GM23338 (cell line): Measurements from ENCODE around the gene SNAP47. TPM values are rescaled to one million over a fixed set of nuclear protein-coding genes. Genes with fewer than 3 reads are reported as not detected.

Source experiments
- ATAC-seq: fragments of 200-7000 bp; cut with Tn5 transposase; 3 replicates; pipeline ENCODE4 v1.9.1; 2020
- DNase-seq: peaks from one replicate; pipeline ENCODE4 v3.0.0-alpha.2; 2015; ENCODE audit warnings: low spot score
- H2AFZ ChIP-seq: fragments of 200-600 bp; sonication (generic); 2 replicates; pipeline ENCODE4 v1.8.0; 2016; ENCODE audit warnings: antibody characterized with exemption, mild to moderate bottlenecking, moderate library complexity
- H3F3A ChIP-seq: fragments of 200-600 bp; sonication (generic); replicated peaks from 2 replicates; pipeline ENCODE4 v1.8.0; 2017; ENCODE audit warnings: antibody characterized with exemption, mixed run types, low read depth
- H3K27ac ChIP-seq: fragments of 200-600 bp; sonication (generic); 2 replicates; pipeline ENCODE4 v1.6.1; 2016; ENCODE audit warnings: low read depth
- H3K27me3 ChIP-seq: fragments of 200-600 bp; sonication (generic); 2 replicates; pipeline ENCODE4 v1.8.0; 2016; ENCODE audit warnings: mild to moderate bottlenecking, mixed run types, moderate library complexity; ENCODE audit not compliant: insufficient read depth
- H3K36me3 ChIP-seq: fragments of 200-600 bp; sonication (generic); 2 replicates; pipeline ENCODE4 v1.8.0; 2016; ENCODE audit warnings: mild to moderate bottlenecking; ENCODE audit not compliant: insufficient read depth
- H3K4me1 ChIP-seq: fragments of 200-600 bp; sonication (generic); 2 replicates; pipeline ENCODE4 v1.8.0; 2016; ENCODE audit warnings: mild to moderate bottlenecking, moderate library complexity; ENCODE audit not compliant: insufficient read depth
- H3K4me2 ChIP-seq: fragments of 200-600 bp; sonication (generic); 2 replicates; pipeline ENCODE4 v1.7.1; 2017; ENCODE audit warnings: mixed run types
- H3K4me3 ChIP-seq: fragments of 200-600 bp; sonication (generic); 2 replicates; pipeline ENCODE4 v1.6.1; 2016; ENCODE audit warnings: mixed run types
- H3K79me2 ChIP-seq: fragments of 200-600 bp; sonication (generic); replicated peaks from 2 replicates; pipeline ENCODE4 v1.8.0; 2017; ENCODE audit warnings: mild to moderate bottlenecking; ENCODE audit not compliant: insufficient read depth
- H3K9me2 ChIP-seq: fragments of 200-600 bp; sonication (generic); 2 replicates; pipeline ENCODE4 v1.8.0; 2017; ENCODE audit not compliant: insufficient read depth
- H4K20me1 ChIP-seq: fragments of 200-600 bp; sonication (generic); replicated peaks from 2 replicates; pipeline ENCODE4 v1.8.0; 2017; ENCODE audit warnings: mild to moderate bottlenecking; ENCODE audit not compliant: insufficient read depth
- H3K27ac Mint-ChIP-seq: 2 replicates; pipeline ENCODE4 v1.8.0; 2020; ENCODE audit warnings: inconsistent platforms, mild to moderate bottlenecking, moderate library complexity, mixed read lengths
- H3K27me3 Mint-ChIP-seq: 3 replicates; pipeline ENCODE4 v1.8.0; 2022; ENCODE audit warnings: low read depth, mild to moderate bottlenecking, moderate library complexity, mixed read lengths, inconsistent platforms; ENCODE audit not compliant: insufficient read depth, poor library complexity
- H3K36me3 Mint-ChIP-seq: 3 replicates; pipeline ENCODE4 v1.8.0; 2021; ENCODE audit warnings: low read depth, mild to moderate bottlenecking, inconsistent platforms, moderate library complexity, mixed read lengths
- H3K4me1 Mint-ChIP-seq: 3 replicates; pipeline ENCODE4 v1.8.0; 2020; ENCODE audit warnings: mild to moderate bottlenecking, inconsistent platforms, mixed read lengths
- H3K4me3 Mint-ChIP-seq: 3 replicates; pipeline ENCODE4 v1.8.0; 2021; ENCODE audit warnings: moderate library complexity, mild to moderate bottlenecking, inconsistent platforms, mixed read lengths
- H3K9me3 Mint-ChIP-seq: 3 replicates; pipeline ENCODE4 v1.8.0; 2020; ENCODE audit warnings: moderate library complexity, mild to moderate bottlenecking, inconsistent platforms, mixed read lengths
- CREB1 ChIP-seq: fragments of 250-450 bp; sonication (Bioruptor Pico); IDR thresholded peaks from 2 replicates; pipeline ENCODE4 v1.5.0; 2020; ENCODE audit warnings: low read depth, mild to moderate bottlenecking, moderate library complexity
- ETS1 ChIP-seq: IDR thresholded peaks from 2 replicates; pipeline ENCODE4 v1.6.1; 2016; ENCODE audit warnings: antibody characterized with exemption
- EZH2 ChIP-seq: fragments of 200-600 bp; sonication (generic); IDR thresholded peaks from one replicate; pipeline ENCODE4 v1.8.0; 2017; ENCODE audit warnings: antibody characterized with exemption, mild to moderate bottlenecking, low read depth; ENCODE audit not compliant: unreplicated experiment
- JUNB ChIP-seq: IDR thresholded peaks from one replicate; pipeline ENCODE4 v1.6.1; 2016; ENCODE audit warnings: antibody characterized with exemption; ENCODE audit not compliant: unreplicated experiment
- NANOG ChIP-seq: IDR thresholded peaks from 2 replicates; pipeline ENCODE4 v1.6.1; 2016; ENCODE audit warnings: antibody characterized with exemption, borderline replicate concordance
- ZNF114 ChIP-seq: fragments of 250-450 bp; sonication (Bioruptor Pico); IDR thresholded peaks from 2 replicates; pipeline ENCODE4 v1.5.0; 2020; ENCODE audit warnings: mild to moderate bottlenecking, moderate library complexity
- ZNF331 ChIP-seq: fragments of 250-450 bp; sonication (Bioruptor Pico); IDR thresholded peaks from 2 replicates; pipeline ENCODE4 v1.5.0; 2020; ENCODE audit warnings: low read depth, mild to moderate bottlenecking, moderate library complexity
- polyA plus RNA-seq: library from polyadenylated mRNA; unstranded; fragments of >200 nt; fragmentation: Nextera tagmentation; extraction: Ambion mirVana; gene quantifications from 2 replicates; pipeline ENCODE4 v1.2.1, GENCODE V29; 2016
- total RNA-seq: library from RNA; depleted of rRNA; stranded (reverse); fragments of >200 nt; shearing (Covaris generic); gene quantifications from 2 replicates; pipeline ENCODE4 v1.2.3, GENCODE V29; 2014
- TF ChIP-seq, protein P1 (sequence below): fragments of 250-450 bp; sonication (Bioruptor Pico); IDR thresholded peaks from 2 replicates; pipeline ENCODE4 v1.5.0; 2020; ENCODE audit warnings: mild to moderate bottlenecking, moderate library complexity
- TF ChIP-seq, protein P2 (sequence below): IDR thresholded peaks from one replicate; pipeline ENCODE4 v1.6.1; 2018; ENCODE audit warnings: antibody characterized with exemption; ENCODE audit not compliant: unreplicated experiment
- TF ChIP-seq, protein P3 (sequence below), 2 experiments: fragments of 200-600 bp in 1 of 2; sonication (generic) in 1 of 2; conservative IDR thresholded peaks; 2 replicates each; pipeline versions ENCODE4 v1.5.1 to v1.6.1; 2016 to 2017; ENCODE audit warnings: antibody characterized with exemption in 2 of 2, low read depth in 2 of 2, mild to moderate bottlenecking in 2 of 2, moderate library complexity in 1 of 2

The SNAP47 gene
- total and polyA plus RNA-seq, 2 experiments from 2014 or later: 19.5 to 51.8 TPM

GRCh38 chr1:227732586-227733308 lies 2.5 kb upstream of the SNAP47 start (continued):
- TF ChIP-seq, protein P1, sequence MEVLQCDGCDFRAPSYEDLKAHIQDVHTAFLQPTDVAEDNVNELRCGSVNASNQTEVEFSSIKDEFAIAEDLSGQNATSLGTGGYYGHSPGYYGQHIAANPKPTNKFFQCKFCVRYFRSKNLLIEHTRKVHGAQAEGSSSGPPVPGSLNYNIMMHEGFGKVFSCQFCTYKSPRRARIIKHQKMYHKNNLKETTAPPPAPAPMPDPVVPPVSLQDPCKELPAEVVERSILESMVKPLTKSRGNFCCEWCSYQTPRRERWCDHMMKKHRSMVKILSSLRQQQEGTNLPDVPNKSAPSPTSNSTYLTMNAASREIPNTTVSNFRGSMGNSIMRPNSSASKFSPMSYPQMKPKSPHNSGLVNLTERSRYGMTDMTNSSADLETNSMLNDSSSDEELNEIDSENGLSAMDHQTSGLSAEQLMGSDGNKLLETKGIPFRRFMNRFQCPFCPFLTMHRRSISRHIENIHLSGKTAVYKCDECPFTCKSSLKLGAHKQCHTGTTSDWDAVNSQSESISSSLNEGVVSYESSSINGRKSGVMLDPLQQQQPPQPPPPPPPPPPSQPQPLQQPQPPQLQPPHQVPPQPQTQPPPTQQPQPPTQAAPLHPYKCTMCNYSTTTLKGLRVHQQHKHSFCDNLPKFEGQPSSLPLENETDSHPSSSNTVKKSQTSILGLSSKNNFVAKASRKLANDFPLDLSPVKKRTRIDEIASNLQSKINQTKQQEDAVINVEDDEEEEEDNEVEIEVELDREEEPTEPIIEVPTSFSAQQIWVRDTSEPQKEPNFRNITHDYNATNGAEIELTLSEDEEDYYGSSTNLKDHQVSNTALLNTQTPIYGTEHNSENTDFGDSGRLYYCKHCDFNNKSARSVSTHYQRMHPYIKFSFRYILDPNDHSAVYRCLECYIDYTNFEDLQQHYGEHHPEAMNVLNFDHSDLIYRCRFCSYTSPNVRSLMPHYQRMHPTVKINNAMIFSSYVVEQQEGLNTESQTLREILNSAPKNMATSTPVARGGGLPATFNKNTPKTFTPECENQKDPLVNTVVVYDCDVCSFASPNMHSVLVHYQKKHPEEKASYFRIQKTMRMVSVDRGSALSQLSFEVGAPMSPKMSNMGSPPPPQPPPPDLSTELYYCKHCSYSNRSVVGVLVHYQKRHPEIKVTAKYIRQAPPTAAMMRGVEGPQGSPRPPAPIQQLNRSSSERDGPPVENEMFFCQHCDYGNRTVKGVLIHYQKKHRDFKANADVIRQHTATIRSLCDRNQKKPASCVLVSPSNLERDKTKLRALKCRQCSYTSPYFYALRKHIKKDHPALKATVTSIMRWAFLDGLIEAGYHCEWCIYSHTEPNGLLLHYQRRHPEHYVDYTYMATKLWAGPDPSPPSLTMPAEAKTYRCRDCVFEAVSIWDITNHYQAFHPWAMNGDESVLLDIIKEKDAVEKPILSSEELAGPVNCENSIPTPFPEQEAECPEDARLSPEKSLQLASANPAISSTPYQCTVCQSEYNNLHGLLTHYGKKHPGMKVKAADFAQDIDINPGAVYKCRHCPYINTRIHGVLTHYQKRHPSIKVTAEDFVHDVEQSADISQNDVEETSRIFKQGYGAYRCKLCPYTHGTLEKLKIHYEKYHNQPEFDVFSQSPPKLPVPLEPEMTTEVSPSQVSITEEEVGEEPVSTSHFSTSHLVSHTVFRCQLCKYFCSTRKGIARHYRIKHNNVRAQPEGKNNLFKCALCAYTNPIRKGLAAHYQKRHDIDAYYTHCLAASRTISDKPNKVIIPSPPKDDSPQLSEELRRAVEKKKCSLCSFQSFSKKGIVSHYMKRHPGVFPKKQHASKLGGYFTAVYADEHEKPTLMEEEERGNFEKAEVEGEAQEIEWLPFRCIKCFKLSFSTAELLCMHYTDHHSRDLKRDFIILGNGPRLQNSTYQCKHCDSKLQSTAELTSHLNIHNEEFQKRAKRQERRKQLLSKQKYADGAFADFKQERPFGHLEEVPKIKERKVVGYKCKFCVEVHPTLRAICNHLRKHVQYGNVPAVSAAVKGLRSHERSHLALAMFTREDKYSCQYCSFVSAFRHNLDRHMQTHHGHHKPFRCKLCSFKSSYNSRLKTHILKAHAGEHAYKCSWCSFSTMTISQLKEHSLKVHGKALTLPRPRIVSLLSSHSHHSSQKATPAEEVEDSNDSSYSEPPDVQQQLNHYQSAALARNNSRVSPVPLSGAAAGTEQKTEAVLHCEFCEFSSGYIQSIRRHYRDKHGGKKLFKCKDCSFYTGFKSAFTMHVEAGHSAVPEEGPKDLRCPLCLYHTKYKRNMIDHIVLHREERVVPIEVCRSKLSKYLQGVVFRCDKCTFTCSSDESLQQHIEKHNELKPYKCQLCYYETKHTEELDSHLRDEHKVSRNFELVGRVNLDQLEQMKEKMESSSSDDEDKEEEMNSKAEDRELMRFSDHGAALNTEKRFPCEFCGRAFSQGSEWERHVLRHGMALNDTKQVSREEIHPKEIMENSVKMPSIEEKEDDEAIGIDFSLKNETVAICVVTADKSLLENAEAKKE (CRISPR knock-in tag): no peak
- no peak for TF ChIP-seq EZH2

DNA sequence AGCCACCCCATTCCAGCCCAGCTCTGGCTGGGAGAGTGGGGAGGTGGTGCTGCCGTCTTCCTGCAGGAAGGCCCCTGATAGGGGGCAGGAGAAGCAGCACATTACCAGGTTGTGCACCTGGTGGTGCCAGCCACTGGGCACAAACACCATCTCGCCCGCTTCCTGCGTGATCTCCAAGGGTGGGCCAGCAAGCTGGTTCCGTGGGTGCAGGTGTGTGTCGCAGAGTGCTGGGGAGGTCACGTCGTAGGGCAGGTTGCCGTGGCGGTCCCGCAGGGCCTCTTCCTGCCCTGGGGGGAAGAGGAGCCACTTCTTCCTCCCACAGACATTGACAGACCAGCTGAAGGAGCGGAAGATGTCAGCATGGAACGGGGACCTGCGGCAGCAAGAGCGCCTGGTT lies 1.9 kb upstream of the SNAP47 start:
- Histone ChIP-seq H2AFZ (no peak overlapping the region), H3K4me1 (peaks cover 15% of the 10 kb centered on the region; the same call in 1 of the 2 replicates), H4K20me1 (no peaks in the 10 kb centered on the region), H3K36me3 (no peaks in the 10 kb centered on the region), H3K27me3 (no peaks in the 10 kb centered on the region), H3F3A (0 out of 2 replicates have a peak, but pooled peaks cover 7% of the 10 kb centered on the region), H3K27ac (no peak overlapping the region), H3K9me2 (no peaks in the 10 kb centered on the region), H3K79me2 (peaks cover 42% of the 10 kb centered on the region), H3K4me2 (no peak overlapping the region), H3K4me3 (no peak overlapping the region)
- H3K9me3 Mint-ChIP-seq: no peaks in the 10 kb centered on the region; the same call in 2 of the 3 replicates
- ATAC-seq (no peak), DNase-seq (no peak)
- no peak overlapping the region for H3K27ac Mint-ChIP-seq
- peak overlapping the region; percentile 95 for H3K4me3 Mint-ChIP-seq
- peaks cover 20% of the 10 kb centered on the region for H3K36me3 Mint-ChIP-seq
- peaks cover 19% of the 10 kb centered on the region for H3K4me1 Mint-ChIP-seq
- H3K27me3 Mint-ChIP-seq: peaks cover 15% of the 10 kb centered on the region
- TF ChIP-seq ZNF114 (no peak), CREB1 (no peak), JUNB (no peak), ETS1 (no peak), ZNF331 (CRISPR knock-in tag) (no peak), EZH2 (no peak), NANOG (no peak)
- TF ChIP-seq, protein P2, sequence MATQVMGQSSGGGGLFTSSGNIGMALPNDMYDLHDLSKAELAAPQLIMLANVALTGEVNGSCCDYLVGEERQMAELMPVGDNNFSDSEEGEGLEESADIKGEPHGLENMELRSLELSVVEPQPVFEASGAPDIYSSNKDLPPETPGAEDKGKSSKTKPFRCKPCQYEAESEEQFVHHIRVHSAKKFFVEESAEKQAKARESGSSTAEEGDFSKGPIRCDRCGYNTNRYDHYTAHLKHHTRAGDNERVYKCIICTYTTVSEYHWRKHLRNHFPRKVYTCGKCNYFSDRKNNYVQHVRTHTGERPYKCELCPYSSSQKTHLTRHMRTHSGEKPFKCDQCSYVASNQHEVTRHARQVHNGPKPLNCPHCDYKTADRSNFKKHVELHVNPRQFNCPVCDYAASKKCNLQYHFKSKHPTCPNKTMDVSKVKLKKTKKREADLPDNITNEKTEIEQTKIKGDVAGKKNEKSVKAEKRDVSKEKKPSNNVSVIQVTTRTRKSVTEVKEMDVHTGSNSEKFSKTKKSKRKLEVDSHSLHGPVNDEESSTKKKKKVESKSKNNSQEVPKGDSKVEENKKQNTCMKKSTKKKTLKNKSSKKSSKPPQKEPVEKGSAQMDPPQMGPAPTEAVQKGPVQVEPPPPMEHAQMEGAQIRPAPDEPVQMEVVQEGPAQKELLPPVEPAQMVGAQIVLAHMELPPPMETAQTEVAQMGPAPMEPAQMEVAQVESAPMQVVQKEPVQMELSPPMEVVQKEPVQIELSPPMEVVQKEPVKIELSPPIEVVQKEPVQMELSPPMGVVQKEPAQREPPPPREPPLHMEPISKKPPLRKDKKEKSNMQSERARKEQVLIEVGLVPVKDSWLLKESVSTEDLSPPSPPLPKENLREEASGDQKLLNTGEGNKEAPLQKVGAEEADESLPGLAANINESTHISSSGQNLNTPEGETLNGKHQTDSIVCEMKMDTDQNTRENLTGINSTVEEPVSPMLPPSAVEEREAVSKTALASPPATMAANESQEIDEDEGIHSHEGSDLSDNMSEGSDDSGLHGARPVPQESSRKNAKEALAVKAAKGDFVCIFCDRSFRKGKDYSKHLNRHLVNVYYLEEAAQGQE: no peak
- TF ChIP-seq, protein P3, sequence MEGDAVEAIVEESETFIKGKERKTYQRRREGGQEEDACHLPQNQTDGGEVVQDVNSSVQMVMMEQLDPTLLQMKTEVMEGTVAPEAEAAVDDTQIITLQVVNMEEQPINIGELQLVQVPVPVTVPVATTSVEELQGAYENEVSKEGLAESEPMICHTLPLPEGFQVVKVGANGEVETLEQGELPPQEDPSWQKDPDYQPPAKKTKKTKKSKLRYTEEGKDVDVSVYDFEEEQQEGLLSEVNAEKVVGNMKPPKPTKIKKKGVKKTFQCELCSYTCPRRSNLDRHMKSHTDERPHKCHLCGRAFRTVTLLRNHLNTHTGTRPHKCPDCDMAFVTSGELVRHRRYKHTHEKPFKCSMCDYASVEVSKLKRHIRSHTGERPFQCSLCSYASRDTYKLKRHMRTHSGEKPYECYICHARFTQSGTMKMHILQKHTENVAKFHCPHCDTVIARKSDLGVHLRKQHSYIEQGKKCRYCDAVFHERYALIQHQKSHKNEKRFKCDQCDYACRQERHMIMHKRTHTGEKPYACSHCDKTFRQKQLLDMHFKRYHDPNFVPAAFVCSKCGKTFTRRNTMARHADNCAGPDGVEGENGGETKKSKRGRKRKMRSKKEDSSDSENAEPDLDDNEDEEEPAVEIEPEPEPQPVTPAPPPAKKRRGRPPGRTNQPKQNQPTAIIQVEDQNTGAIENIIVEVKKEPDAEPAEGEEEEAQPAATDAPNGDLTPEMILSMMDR (conservative IDR thresholded peaks at IDR 0.05; ENCODE audit: low read depth in 2 of 2): no peak
